Natural killer cell (primary cell): ENCODE results near the gene SDC4. TPM values are rescaled to one million over a fixed set of nuclear protein-coding genes. Genes with fewer than 3 reads are reported as not detected.

ENCODE experiments used
- ATAC-seq, 3 donors: fragments of 150-1000 bp in 2 of 3; fragments of 200-7000 bp in 1 of 3; cut with Tn5 transposase; 1 replicate in 1 of 3; 2 replicates in 2 of 3; pipeline ENCODE4 v1.10.0; 2021; ENCODE audit warnings: mild to moderate bottlenecking in 2 of 3, moderate library complexity in 2 of 3
- DNase-seq, 2 donors: peaks; one replicate each; pipeline versions ENCODE4 v3.0.0 to v3.0.0-alpha.2; 2013 to 2021; ENCODE audit warnings: mixed read lengths in 1 of 2
- H3K27ac ChIP-seq: one replicate; pipeline ENCODE4 v1.5.1; 2013; ENCODE audit warnings: mild to moderate bottlenecking, low read length
- H3K27me3 ChIP-seq: one replicate; pipeline ENCODE4 v1.6.1; 2013; ENCODE audit warnings: low read length; ENCODE audit not compliant: control insufficient read depth, insufficient read depth
- H3K36me3 ChIP-seq: one replicate; pipeline ENCODE4 v1.6.1; 2013; ENCODE audit warnings: low read length; ENCODE audit not compliant: control insufficient read depth, insufficient read depth
- H3K4me1 ChIP-seq: one replicate; pipeline ENCODE4 v1.6.1; 2013; ENCODE audit warnings: low read length; ENCODE audit not compliant: control insufficient read depth, insufficient read depth
- H3K4me3 ChIP-seq: one replicate; pipeline ENCODE4 v1.5.1; 2013; ENCODE audit warnings: low read length
- H3K9me3 ChIP-seq: one replicate; pipeline ENCODE4 v1.6.1; 2013; ENCODE audit warnings: low read length; ENCODE audit not compliant: control insufficient read depth, insufficient read depth
- H3K27ac Mint-ChIP-seq, 2 donors: one replicate each; pipeline ENCODE4 v1.8.0; 2022; ENCODE audit warnings: mild to moderate bottlenecking in 2 of 2, mixed read lengths in 2 of 2, moderate library complexity in 1 of 2
- H3K27me3 Mint-ChIP-seq, 2 donors: one replicate each; pipeline ENCODE4 v1.8.0; 2022; ENCODE audit warnings: low read depth in 2 of 2, mixed read lengths in 2 of 2
- H3K36me3 Mint-ChIP-seq: one replicate; pipeline ENCODE4 v1.8.0; 2022; ENCODE audit warnings: mixed read lengths
- H3K4me1 Mint-ChIP-seq, 2 donors: one replicate each; pipeline ENCODE4 v1.8.0; 2022; ENCODE audit warnings: mixed read lengths in 2 of 2
- H3K4me3 Mint-ChIP-seq: one replicate; pipeline ENCODE4 v1.8.0; 2022; ENCODE audit warnings: mild to moderate bottlenecking, moderate library complexity, mixed read lengths
- H3K9me3 Mint-ChIP-seq, 2 donors: one replicate each; pipeline ENCODE4 v1.8.0; 2022; ENCODE audit warnings: mixed read lengths in 2 of 2
- WGBS: methylation state at CpG from one replicate; pipeline ENCODE4 v1.1.7; 2013; ENCODE audit warnings: missing lambda C conversion rate; ENCODE audit not compliant: insufficient coverage; 5-methylcytosine and 5-hydroxymethylcytosine counted together
- intact Hi-C: fragments of 100-400 bp; cut with micrococcal nuclease; formaldehyde crosslinking; loops from one replicate; pipeline ENCODE4 v1.14.2; 2022
- total RNA-seq, 4 donors: library from RNA; stranded (reverse); fragments of 120-200 nt in 1 of 4; gene quantifications; one replicate each; pipeline versions ENCODE4 v1.2.3 to v1.2.4, GENCODE V29; 2013 to 2022
- TF ChIP-seq, protein P1 (sequence below): fragments of 200-600 bp; IDR thresholded peaks from one replicate; pipeline ENCODE4 v1.8.0; 2022; ENCODE audit warnings: antibody characterized with exemption

Gene SDC4
- total RNA-seq, 3 donors from 2014 or later (not counting 1 experiment from before 2014, with no cell fraction given), result 0.45 to 1.8 (median 1.5) TPM

GRCh38 chr20:45330476-45330875 is 17.7 kb downstream of the SDC4 start:
- no peaks in the 10 kb centered on the region for H3K27me3 ChIP-seq
- no peaks in the 10 kb centered on the region for H3K9me3 ChIP-seq
- 98% methylated on average over 3 of the region's 3 CpGs for WGBS
- no peak overlapping the region for H3K27ac Mint-ChIP-seq
- H3K36me3 ChIP-seq, result no peaks in the 10 kb centered on the region
- H3K4me3 ChIP-seq, result no peak overlapping the region
- H3K9me3 Mint-ChIP-seq, result no peaks in the 10 kb centered on the region
- no peaks in the 10 kb centered on the region for H3K27me3 Mint-ChIP-seq
- no peaks in the 10 kb centered on the region for H3K4me1 Mint-ChIP-seq
- no peak overlapping the region for H3K4me3 Mint-ChIP-seq
- no peaks in the 10 kb centered on the region for H3K36me3 Mint-ChIP-seq
- ATAC-seq, result no peak
- TF ChIP-seq, protein P1, sequence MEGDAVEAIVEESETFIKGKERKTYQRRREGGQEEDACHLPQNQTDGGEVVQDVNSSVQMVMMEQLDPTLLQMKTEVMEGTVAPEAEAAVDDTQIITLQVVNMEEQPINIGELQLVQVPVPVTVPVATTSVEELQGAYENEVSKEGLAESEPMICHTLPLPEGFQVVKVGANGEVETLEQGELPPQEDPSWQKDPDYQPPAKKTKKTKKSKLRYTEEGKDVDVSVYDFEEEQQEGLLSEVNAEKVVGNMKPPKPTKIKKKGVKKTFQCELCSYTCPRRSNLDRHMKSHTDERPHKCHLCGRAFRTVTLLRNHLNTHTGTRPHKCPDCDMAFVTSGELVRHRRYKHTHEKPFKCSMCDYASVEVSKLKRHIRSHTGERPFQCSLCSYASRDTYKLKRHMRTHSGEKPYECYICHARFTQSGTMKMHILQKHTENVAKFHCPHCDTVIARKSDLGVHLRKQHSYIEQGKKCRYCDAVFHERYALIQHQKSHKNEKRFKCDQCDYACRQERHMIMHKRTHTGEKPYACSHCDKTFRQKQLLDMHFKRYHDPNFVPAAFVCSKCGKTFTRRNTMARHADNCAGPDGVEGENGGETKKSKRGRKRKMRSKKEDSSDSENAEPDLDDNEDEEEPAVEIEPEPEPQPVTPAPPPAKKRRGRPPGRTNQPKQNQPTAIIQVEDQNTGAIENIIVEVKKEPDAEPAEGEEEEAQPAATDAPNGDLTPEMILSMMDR, result no peak
- H3K27ac ChIP-seq, result no peak overlapping the region
- no peak for DNase-seq
- H3K4me1 ChIP-seq, result no peaks in the 10 kb centered on the region
- intact Hi-C loops, result no loop called here

DNA sequence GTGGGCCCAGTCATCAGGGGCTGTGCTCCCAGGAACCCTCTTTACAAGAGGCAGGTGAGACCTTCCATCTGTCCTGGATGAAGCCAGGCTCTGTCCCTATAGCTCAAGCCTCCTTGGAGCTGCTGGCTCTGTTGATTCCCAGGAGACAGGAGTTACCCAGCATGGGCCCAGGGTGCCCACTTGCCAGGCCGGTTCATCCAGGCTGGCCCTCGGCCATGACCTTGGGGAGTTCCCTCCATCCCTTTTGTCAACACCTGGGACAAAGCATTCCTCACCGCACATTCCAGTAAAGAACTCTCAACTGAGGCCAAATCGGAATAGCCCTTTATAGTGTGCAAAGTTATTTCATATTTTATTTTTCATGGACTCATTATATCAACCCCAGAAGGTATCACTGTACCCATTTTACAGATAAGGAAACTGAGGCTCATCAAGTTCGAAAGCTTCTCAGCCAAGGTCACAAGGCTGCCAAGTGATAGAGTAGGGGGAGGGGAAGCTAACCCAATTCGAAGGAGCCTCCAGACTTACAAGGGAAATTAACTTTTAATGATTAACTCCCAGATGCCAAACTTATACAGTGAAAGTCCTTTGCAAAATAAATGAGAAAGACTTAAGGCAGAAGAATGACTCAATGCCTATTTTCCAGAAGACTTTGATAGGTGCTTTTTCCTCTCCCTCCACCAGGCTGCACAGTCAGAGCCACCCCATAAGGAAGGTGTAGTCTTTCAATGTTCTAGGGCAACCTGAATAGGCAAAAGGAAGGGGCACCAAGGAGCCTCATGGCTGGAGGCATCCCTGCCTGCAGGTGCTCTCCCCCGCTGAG is 18.5 kb downstream of the SDC4 start:
- H3K27me3 Mint-ChIP-seq, result no peaks in the 10 kb centered on the region
- WGBS, result 93% methylated on average over 4 of the region's 7 CpGs
- Histone ChIP-seq H3K4me1 (no peaks in the 10 kb centered on the region), H3K27ac (no peak overlapping the region), H3K4me3 (no peak overlapping the region), H3K9me3 (no peaks in the 10 kb centered on the region), H3K36me3 (no peaks in the 10 kb centered on the region), H3K27me3 (no peaks in the 10 kb centered on the region)
- no peak overlapping the region for H3K27ac Mint-ChIP-seq
- no peaks in the 10 kb centered on the region for H3K4me1 Mint-ChIP-seq
- no peaks in the 10 kb centered on the region for H3K36me3 Mint-ChIP-seq
- DNase-seq, result no peak
- TF ChIP-seq, protein P1, result no peak
- intact Hi-C loops, result no loop called here
- no peak for ATAC-seq
- H3K9me3 Mint-ChIP-seq, result no peaks in the 10 kb centered on the region
- H3K4me3 Mint-ChIP-seq, result no peak overlapping the region

DNA sequence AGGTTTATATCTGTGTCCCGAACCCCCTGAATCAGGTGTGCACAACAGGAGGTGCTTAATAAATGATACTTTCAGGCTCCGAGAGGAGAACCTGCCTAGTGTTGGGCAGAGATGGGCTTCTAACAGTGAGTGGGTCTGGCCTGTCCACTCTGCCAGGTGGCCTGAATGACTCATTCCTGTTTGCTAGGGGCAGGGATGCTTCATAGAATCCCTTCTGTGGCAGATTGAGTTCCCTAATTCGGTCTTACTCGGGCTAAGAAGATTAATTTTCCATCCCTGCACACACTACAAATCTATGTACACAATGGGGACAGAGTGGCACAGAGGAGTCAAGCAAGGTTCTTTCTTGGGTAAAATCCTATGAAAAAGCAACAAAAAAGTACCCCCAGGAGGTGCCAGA is 19.8 kb downstream of the SDC4 start:
- H3K36me3 ChIP-seq, result no peaks in the 10 kb centered on the region
- H3K27ac Mint-ChIP-seq, result no peak overlapping the region
- ATAC-seq, result no peak
- TF ChIP-seq, protein P1, result no peak
- intact Hi-C loops, result no loop called here
- no peaks in the 10 kb centered on the region for H3K4me1 Mint-ChIP-seq
- H3K4me1 ChIP-seq, result no peaks in the 10 kb centered on the region
- H3K36me3 Mint-ChIP-seq, result no peaks in the 10 kb centered on the region
- DNase-seq, result no peak
- H3K4me3 Mint-ChIP-seq, result no peak overlapping the region
- H3K9me3 Mint-ChIP-seq, result no peaks in the 10 kb centered on the region
- no peaks in the 10 kb centered on the region for H3K27me3 ChIP-seq
- H3K9me3 ChIP-seq, result no peaks in the 10 kb centered on the region
- H3K4me3 ChIP-seq, result no peak overlapping the region
- 99% methylated on average over 4 of the region's 4 CpGs for WGBS
- no peaks in the 10 kb centered on the region for H3K27me3 Mint-ChIP-seq
- no peak overlapping the region for H3K27ac ChIP-seq

GRCh38 chr20:45325371-45325770 is 22.9 kb downstream of the SDC4 start:
- Mint-ChIP-seq H3K27ac (no peak overlapping the region), H3K36me3 (no peaks in the 10 kb centered on the region)
- intact Hi-C loops, result no loop called here

More at GRCh38 chr20:45325371-45325770, 22.9 kb downstream of the SDC4 start:
- no peaks in the 10 kb centered on the region for H3K9me3 Mint-ChIP-seq
- TF ChIP-seq, protein P1, result no peak
- H3K4me3 ChIP-seq, result no peak overlapping the region
- no peaks in the 10 kb centered on the region for H3K27me3 ChIP-seq
- peaks cover 16% of the 10 kb centered on the region for H3K4me1 ChIP-seq
- no peaks in the 10 kb centered on the region for H3K27me3 Mint-ChIP-seq
- no peak overlapping the region for H3K4me3 Mint-ChIP-seq
- DNase-seq (no peak), ATAC-seq (no peak)
- H3K4me1 Mint-ChIP-seq, result peaks cover 0 to 6% of the 10 kb centered on the region in 2 donors
- no peaks in the 10 kb centered on the region for H3K36me3 ChIP-seq
- H3K9me3 ChIP-seq, result peaks cover 4% of the 10 kb centered on the region
- no peak overlapping the region for H3K27ac ChIP-seq
- WGBS, result 90% methylated on average over 6 of the region's 6 CpGs
